AG04449 (cell line): ENCODE measurements around the gene PCDH1.

ENCODE experiments used
- CTCF ChIA-PET: fragments of 350-600 bp; formaldehyde crosslinking; extraction: SDS; loops from one replicate; lab custom pipeline; 2021; ENCODE audit warnings: antibody characterized with exemption; lab: Yijun Ruan, JAX
- POLR2A ChIA-PET: fragments of 400-600, 350-600 bp; formaldehyde crosslinking; extraction: SDS; loops from one replicate; lab custom pipeline; 2020; ENCODE audit warnings: antibody characterized with exemption, inconsistent platforms; lab: Yijun Ruan, JAX
- DNase-seq: peaks from one replicate; pipeline ENCODE4 v3.0.0-alpha.2; 2010; ENCODE audit warnings: low read depth, low spot score
- H3K4me3 ChIP-seq: 2 replicates; pipeline ENCODE4 v1.5.1; 2011; ENCODE audit warnings: low read depth, mild to moderate bottlenecking, control low read depth, low read length
- TF ChIP-seq, protein P1 (sequence below): IDR thresholded peaks from one replicate; pipeline ENCODE4 v1.5.1; 2011; ENCODE audit warnings: mild to moderate bottlenecking, moderate library complexity, low read length, control low read depth, inconsistent platforms; ENCODE audit not compliant: insufficient read depth; ENCODE audit errors: missing control alignments

Gene PCDH1

DNA sequence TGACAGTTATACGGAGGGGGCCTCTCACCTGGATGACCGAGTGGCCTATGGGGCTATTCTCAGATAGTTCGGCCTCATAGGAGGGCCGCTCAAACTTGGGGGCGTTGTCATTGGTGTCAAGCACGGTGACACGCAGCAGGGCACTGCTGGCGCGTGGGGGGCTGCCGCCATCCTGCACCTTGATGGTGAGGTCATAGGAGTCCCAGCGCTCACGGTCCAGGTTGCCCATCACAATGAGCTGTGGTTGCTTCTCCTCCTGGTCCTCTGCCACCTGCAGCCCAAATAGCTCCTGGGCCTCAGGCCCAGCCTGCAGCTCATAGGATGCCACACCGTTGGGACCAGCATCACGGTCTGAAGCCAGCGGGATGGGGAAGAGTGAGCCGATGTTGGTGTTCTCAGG lies 9.7 kb downstream of the PCDH1 start:
- no peak for DNase-seq
- TF ChIP-seq, protein P1, sequence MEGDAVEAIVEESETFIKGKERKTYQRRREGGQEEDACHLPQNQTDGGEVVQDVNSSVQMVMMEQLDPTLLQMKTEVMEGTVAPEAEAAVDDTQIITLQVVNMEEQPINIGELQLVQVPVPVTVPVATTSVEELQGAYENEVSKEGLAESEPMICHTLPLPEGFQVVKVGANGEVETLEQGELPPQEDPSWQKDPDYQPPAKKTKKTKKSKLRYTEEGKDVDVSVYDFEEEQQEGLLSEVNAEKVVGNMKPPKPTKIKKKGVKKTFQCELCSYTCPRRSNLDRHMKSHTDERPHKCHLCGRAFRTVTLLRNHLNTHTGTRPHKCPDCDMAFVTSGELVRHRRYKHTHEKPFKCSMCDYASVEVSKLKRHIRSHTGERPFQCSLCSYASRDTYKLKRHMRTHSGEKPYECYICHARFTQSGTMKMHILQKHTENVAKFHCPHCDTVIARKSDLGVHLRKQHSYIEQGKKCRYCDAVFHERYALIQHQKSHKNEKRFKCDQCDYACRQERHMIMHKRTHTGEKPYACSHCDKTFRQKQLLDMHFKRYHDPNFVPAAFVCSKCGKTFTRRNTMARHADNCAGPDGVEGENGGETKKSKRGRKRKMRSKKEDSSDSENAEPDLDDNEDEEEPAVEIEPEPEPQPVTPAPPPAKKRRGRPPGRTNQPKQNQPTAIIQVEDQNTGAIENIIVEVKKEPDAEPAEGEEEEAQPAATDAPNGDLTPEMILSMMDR = no peak
- ChIA-PET CTCF (interaction anchor here (1.1 to 3.7 kb wide), 2 partner anchors 11 to 177 kb away, joined by 4 to 24 read pairs; partner anchors contain the start of gene PCDH1), POLR2A (no interaction called here)
- no peak overlapping the region for H3K4me3 ChIP-seq

DNA sequence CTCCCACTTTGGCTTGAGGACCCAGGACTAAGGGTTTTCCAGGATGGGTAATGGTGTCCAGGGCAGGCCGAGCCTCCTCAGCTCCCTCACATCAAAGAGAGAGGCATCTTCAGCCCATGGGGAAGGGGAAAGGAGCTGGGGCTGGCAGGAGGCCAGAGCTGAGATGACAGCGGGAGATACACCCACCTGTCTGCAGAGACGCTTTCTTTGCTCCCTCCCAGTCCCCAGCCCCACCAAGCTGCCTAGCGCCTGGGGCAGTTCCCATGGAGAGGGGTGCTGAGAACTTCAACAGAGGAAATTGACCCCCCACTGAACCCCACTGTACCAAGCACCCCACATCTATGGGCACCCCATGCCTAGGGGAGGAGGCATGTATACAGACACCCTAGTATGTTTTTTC lies 10.6 kb downstream of the PCDH1 start:
- ChIA-PET POLR2A (no interaction called here), CTCF (interaction anchor here (1.1 to 3.7 kb wide), 2 partner anchors 12 to 176 kb away, joined by 4 to 24 read pairs; partner anchors contain the start of gene PCDH1)
- no peak overlapping the region for H3K4me3 ChIP-seq
- no peak for DNase-seq
- TF ChIP-seq, protein P1 = no peak

- no peak for DNase-seq
- H3K4me3 ChIP-seq = no peak overlapping the region
- ChIA-PET CTCF (interaction anchor here (3.7 kb wide), 1 partner anchor 12 kb away, joined by 24 read pairs; the partner anchor contains the start of gene PCDH1), POLR2A (no interaction called here)
- TF ChIP-seq, protein P1 = no peak
These were observed 11.1 kb downstream of the PCDH1 start for GRCh38 chr5:141867139-141867538.

DNA sequence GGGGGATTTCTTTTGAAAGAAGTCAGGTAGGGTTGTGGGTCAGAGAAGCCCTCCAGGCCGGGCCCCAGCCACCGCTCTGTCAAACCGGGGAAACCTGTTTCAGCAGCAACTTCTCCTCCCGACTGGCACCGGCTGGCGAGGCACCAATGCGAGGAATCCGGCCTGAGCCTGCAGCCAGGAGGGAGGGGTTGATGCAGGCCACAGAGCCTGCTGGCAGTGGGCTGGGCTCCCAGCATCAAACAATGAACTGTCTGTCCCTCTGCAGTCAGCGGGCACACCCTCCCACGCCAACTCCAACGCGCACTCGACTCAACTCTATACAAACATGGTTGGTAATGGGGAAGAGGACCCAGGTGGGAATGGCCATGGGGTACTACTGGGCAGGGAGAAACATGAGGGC lies 12.1 kb downstream of the PCDH1 start:
- no peak overlapping the region for H3K4me3 ChIP-seq
- CTCF ChIA-PET = interaction anchor here (3.7 kb wide), 1 partner anchor 13 kb away, joined by 24 read pairs; the partner anchor contains the start of gene PCDH1
- DNase-seq = no peak
- POLR2A ChIA-PET = no interaction called here
- TF ChIP-seq, protein P1 = no peak

GRCh38 chr5:141865406-141865805 lies 12.8 kb downstream of the PCDH1 start:
- ChIA-PET CTCF (no interaction called here), POLR2A (no interaction called here)
- TF ChIP-seq, protein P1 = no peak
- DNase-seq = no peak
- H3K4me3 ChIP-seq = no peak overlapping the region

GRCh38 chr5:141864371-141865370 lies 13.5 kb downstream of the PCDH1 start:
- CTCF ChIA-PET = interaction anchor here (1.1 kb wide), 1 partner anchor 13 kb away, joined by 3 read pairs; the partner anchor contains the start of gene PCDH1

More at GRCh38 chr5:141864371-141865370, 13.5 kb downstream of the PCDH1 start:
- POLR2A ChIA-PET = no interaction called here
- TF ChIP-seq, protein P1 = no peak
- no peak overlapping the region for H3K4me3 ChIP-seq
- DNase-seq = no peak
